NCI-H82 treated with DMSO at 0.1 percent for 48 hours (cell line): ENCODE measurements around the gene KCNJ6.
"Not testable (repeated sequence)": the region's sequence is repeated elsewhere in the genome, so short reads cannot be mapped to it uniquely, and the experiment has no call there.

Experiments used
- DNase-seq: peaks from one replicate; lab custom pipeline; 2025; ENCODE audit not compliant: unreplicated experiment; lab: John Stamatoyannopoulos, UW

KCNJ6 gene

DNA sequence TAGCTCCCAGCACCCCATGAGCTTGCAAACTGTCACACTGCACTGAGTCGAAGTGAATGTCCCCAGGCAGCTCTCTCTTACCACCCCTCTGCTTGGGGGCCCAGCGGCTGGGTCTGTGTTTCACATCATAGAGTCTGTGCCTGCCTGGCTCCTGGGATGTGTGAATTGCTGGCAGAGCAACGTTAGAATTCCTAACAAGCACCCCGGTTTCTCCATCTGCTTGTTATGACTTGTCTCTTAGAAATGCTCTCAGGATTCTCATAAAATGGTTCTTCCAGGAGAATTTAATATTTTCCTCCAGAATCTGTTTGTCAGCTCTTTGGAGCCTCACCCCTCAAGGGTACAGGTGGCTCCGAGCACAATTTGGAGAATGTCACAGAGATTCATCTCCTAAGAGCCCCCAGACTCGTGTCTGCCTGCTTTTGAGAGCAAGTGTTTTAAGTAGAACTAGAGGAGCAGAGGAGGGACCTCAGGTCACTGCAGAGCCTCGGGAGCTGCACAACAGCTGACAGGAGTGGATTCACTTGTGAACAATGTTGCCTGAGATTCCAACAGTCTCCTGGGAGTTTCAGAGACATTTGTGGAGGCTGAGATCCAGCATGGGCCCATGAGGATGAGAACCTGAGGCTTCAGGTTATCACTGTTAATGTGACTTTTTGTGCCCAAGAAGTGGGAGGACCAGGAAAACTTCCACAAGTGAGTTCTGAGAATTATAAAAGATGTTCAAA is 131.5 kb downstream of the KCNJ6 start:
- no peak for DNase-seq

GRCh38 chr21:37783016-37783415 is 133.2 kb downstream of the KCNJ6 start:
- no peak for DNase-seq

DNA sequence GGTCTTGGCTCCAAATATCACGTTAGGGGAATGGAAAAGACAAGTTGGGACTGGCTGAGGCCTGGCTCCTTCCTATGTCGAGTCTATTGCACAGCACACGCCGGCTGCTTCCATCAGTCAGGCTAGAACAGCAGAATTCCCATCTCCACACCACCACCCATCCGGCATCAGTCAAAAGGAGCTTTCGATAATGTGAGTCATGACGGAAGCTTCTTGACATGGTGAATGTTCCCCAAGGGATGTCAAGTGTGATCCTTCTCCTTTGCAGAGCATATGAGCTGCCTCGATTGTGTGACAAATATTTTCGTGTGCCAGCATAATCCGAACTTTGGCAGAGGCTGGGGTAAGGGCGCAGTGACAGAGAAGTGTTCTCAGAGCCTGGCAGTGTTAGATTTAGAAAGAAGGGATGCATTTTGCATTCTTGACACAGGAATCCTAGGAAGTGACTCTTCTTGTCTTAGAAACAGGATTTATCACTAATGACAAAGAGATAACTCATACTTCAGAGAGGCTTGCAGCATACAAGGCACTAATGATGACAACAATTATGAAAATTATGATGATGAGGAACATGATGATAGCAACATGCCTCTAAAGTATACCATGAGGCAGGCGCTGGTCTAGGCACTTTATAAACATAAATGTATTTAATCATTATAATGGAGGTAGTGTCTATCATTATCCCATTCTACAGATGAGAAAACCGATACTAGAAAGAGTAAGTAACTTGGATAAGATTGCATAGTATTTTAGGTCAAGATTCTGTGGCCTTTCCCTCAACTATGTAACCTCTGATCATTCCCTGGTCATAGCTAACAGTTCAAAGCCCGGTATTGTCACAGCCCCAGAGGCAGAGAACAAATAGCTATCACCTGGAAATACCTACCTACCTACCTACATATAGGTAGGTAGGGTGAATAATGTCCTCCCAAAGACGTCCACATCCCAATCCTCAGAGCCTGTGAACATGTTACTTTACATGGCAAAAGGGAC is 135.0 kb downstream of the KCNJ6 start:
- no peak for DNase-seq

DNA sequence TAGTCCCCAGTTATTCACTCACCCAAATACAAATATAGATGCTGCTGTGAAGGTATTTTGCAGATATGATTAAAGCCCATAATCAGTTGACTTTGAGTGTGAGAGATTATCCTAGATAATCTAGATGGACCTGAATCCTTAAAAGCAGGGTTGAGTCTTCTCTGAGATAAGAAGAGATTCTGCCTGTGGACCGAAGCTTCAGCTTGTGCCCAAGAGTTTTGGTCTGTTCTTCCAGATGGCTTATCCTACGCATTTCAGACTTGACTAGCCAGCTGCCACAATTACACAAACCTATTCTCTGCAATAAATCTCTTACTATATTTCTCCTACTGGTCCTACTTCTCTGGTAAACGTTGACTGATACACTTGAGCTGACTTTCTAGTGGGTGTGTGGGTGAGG is 145.1 kb downstream of the KCNJ6 start:
- peak; percentile 64 for DNase-seq

DNA sequence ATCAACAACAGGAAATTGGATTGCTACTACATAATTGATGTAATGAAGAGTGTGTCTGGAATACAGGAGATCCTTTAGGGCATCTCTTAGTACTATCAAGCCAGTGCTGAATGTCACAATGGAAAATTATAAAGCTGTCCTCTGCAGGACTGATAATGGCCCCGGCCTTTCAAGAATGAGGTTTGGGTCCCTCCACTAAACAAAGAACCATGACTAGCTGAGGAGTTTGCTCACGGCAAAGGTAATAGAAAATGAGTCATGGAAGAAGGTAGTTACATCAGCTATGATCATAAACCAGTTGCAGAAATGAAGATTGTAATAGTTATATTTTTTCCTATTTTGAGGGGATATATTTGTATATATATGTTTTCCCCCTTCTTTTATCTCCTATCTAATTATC is 145.8 kb downstream of the KCNJ6 start:
- peak; percentile 35 for DNase-seq

DNA sequence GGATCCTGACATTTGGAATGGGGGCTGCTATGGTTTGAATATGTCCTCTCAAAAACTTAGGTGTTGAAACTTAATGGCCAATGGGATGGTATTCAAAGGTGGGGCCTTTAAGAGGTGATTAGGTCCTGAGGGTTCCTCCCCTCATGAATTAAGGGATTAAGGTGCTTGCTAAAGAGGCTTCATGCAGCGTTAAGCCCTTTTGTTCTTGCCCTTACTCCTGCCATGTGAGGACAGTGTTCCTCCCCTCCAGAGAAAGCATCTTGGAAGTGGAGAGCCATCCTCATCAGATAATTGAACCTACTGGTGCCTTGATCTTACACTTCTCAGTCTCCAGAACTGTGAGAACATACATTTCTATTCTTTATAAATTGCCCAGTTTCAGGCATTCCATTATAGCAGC is 146.6 kb downstream of the KCNJ6 start:
- peak; percentile 43 for DNase-seq

GRCh38 chr21:37767984-37768383 is 148.3 kb downstream of the KCNJ6 start:
- no peak for DNase-seq

- no peak for DNase-seq
These were observed 150.1 kb downstream of the KCNJ6 start for GRCh38 chr21:37766129-37766528.

- DNase-seq: no peak
These were observed 150.9 kb downstream of the KCNJ6 start for GRCh38 chr21:37765221-37765900.

DNA sequence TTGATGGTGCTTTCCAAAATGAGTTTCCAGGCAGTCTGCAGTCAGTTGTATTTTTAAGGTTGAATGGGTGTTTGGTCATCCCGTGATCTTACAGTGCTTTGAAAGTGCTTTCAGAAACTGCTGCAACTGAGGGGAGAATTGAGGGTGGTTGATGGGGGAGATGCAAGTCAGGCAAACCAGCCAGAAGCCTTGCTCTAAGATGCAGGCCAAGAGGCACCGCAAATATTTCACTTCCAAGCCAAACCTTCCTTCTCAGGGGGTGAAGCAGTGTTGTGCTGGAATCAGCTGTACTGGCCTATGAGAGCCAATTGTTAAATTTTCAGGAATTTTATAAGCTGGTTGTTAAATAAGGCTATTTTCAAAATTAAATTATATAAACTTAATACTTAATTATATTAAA is 151.6 kb downstream of the KCNJ6 start:
- DNase-seq: no peak

GRCh38 chr21:37763298-37763697 is 153.0 kb downstream of the KCNJ6 start:
- no peak for DNase-seq

DNA sequence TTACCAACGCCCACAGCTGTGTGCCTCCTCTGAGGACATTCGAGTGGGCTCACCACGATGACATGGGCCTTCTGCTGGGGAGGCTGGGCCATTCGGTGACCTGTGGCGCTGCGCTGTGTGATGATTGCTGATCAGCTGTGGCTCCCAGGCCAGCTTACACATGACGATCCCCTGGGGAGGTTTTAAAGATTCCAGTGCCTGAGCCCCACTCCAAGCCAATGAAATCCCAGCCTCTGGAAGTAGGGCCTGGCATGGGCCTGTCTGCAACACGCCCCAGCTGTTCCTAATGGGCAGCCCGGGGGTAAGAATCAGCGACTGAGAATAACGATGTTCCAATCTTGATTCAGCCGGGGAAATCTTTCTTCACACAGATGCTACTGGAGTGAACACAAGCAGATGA is 153.7 kb downstream of the KCNJ6 start:
- DNase-seq: no peak

- DNase-seq: not testable (repeated sequence)
These were observed 154.9 kb downstream of the KCNJ6 start for GRCh38 chr21:37761406-37761805.

DNA sequence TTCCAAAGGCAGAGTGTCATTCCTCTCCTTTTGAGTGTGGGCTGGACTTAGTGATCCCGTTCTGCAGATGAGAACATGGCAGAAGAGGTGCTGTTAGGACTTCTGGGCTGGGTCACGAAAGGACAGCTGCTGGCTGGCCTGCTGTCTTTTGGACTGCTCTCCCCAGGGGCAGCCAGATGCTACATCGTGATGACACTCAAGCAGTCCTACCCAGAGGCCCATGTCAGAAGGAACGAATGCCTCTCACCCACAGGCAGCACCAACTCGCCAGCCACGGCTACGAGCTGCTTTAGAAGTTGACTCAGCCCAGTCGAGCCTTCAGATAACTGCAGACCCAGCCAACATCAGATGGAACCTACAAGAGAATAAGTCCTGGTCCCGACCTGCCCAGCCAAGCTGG is 156.5 kb downstream of the KCNJ6 start:
- no peak for DNase-seq

- peak; percentile 35 for DNase-seq
These were observed 157.3 kb downstream of the KCNJ6 start for GRCh38 chr21:37758982-37759381.

DNA sequence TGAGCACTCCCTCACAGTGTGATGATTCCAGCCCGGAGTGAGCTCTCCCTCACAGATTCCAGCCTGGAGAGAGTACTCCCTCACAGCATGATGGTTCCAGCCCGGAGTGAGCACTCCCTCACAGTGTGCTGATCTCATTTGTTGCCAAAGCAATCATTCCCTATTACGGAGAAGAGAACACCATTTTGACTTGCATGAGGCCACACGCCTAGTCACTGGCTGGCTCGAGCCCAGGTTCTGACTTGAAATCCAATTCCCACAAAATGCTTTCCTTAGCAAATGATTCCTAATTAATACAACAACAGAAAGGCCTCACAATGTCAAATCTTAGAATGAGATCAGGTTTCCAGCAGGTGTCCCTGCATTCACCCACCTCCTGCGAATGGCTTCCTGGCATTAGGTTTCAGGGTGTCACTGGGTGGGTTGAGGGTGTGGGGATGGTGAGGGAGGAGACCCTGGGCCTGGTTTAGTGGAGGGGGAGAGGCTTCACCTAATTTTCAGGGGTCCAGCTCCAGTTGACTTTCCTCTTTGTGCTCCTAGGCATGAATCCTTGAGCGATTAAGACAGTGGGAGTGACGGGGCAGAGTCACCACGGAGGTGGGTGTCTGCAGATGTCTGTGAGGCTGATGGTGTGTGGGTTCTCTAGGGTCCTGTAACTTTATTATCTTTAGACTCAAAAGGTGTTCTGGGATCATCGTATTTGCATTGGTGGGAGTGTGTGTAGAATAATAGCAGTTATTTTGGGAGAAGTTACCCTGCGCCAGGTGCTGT is 158.5 kb downstream of the KCNJ6 start:
- DNase-seq: no peak

DNA sequence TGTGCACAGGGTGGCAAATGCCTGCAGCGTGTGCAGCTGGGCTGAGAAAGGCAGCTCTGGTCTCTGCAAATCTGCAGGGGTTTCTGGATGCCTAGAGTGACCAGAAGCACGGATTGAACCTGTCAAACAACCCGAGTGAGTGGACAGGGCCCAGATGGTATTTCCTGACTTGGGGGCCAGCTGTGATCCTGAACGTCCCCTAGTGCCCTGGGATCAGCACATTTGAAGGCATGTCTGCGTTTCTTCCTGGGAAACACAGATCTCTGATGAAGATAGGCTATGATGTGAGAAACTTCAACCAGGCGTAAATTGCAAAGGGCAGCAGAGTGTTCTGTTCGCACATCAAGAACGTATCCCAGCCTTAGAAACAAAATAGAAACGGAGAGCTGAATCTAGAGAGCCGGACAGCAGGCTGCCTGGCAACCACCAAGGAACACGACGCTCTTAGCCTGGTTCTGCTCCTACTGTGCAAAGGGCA is 163.1 kb downstream of the KCNJ6 start:
- no peak for DNase-seq

GRCh38 chr21:37751268-37751975 is 164.8 kb downstream of the KCNJ6 start:
- DNase-seq: no peak

DNA sequence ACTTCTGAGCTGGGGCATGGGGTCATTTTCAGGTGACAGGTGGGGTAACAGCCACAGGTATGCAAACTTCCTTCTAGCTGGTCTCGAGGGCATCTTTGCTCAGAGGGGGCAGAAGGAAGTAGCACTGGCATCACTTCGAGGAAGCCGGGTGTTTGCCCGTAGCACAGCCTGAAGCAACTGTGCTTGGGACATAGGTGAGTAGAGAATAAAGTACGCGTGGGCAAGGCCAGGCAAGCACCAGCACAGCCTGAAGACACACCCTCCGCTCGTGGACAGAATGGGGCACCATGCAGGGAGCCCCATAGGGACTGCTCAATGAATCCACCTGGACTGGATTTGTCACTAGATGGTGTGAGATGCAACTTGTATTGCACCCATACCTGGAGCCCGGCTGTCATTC is 167.1 kb downstream of the KCNJ6 start:
- DNase-seq: no peak

- DNase-seq: no peak
These were observed 167.9 kb downstream of the KCNJ6 start for GRCh38 chr21:37748351-37748750.
